PC-3 (cell line): ENCODE results near the gene HDAC9.

ENCODE experiments used
- EZH2phosphoT487 ChIP-seq: fragments of 300-600 bp; sonication (generic); IDR thresholded peaks from 2 replicates; pipeline ENCODE4 v1.6.1; 2018; ENCODE audit warnings: mild to moderate bottlenecking, antibody characterized with exemption, low read length, borderline replicate concordance
- TF ChIP-seq, protein P1 (sequence below): fragments of 300-600 bp; sonication (generic); conservative IDR thresholded peaks from 2 replicates; pipeline ENCODE4 v1.5.1; 2017; ENCODE audit warnings: antibody characterized with exemption, low read depth, mild to moderate bottlenecking, low read length

- TF ChIP-seq, protein P1, sequence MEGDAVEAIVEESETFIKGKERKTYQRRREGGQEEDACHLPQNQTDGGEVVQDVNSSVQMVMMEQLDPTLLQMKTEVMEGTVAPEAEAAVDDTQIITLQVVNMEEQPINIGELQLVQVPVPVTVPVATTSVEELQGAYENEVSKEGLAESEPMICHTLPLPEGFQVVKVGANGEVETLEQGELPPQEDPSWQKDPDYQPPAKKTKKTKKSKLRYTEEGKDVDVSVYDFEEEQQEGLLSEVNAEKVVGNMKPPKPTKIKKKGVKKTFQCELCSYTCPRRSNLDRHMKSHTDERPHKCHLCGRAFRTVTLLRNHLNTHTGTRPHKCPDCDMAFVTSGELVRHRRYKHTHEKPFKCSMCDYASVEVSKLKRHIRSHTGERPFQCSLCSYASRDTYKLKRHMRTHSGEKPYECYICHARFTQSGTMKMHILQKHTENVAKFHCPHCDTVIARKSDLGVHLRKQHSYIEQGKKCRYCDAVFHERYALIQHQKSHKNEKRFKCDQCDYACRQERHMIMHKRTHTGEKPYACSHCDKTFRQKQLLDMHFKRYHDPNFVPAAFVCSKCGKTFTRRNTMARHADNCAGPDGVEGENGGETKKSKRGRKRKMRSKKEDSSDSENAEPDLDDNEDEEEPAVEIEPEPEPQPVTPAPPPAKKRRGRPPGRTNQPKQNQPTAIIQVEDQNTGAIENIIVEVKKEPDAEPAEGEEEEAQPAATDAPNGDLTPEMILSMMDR, result no peak
- no peak for TF ChIP-seq EZH2phosphoT487
These were observed 479.7 kb downstream of the HDAC9 start for GRCh38 chr7:18975276-18975675.
